GM12892 (cell line): ENCODE results near the gene BMP2K.

Source experiments
- POLR2A ChIP-seq: IDR thresholded peaks from 2 replicates; pipeline ENCODE4 v1.6.1; 2011; ENCODE audit warnings: low read depth, low read length, control low read depth
- POLR2AphosphoS5 ChIP-seq: IDR thresholded peaks from 2 replicates; pipeline ENCODE4 v1.6.1; 2011; ENCODE audit warnings: low read depth, low read length, control low read depth
- TAF1 ChIP-seq: IDR thresholded peaks from 2 replicates; pipeline ENCODE4 v1.6.1; 2011; ENCODE audit warnings: low read depth, mild to moderate bottlenecking, control low read depth, low read length, borderline replicate concordance

GRCh38 chr4:78876568-78877320 lies 100.6 kb downstream of the BMP2K start:
- TF ChIP-seq POLR2A (no peak), POLR2AphosphoS5 (no peak), TAF1 (no peak)
